ENCODE data around the gene BLCAP. TPM values are rescaled to one million over a fixed set of nuclear protein-coding genes. Genes with fewer than 3 reads are reported as not detected.

BLCAP gene
- total and polyA plus RNA-seq, 2 experiments from 2014 or later, result 65.8 to 71.9 TPM

- no peaks in the 10 kb centered on the region for H3K9me2 ChIP-seq (replicated peaks; ENCODE audit: insufficient read depth)
- H4K20me1 ChIP-seq (ENCODE audit: insufficient read depth, poor library complexity, severe bottlenecking), result peaks cover 35% of the 10 kb centered on the region
- WGBS (ENCODE audit: low lambda C conversion rate, missing lambda C conversion rate), result 52% methylated on average over 5 of the region's 5 CpGs
- no peaks in the 10 kb centered on the region for H3K9me3 ChIP-seq (ENCODE audit: low read depth)
- H3K79me2 ChIP-seq, result peaks cover 71% of the 10 kb centered on the region
- no peaks in the 10 kb centered on the region for H3K36me3 ChIP-seq (replicated peaks; ENCODE audit: insufficient read depth, low read depth)
- H3K4me2 ChIP-seq, result peak overlapping the region; percentile 83
- no peak overlapping the region for H2AFZ ChIP-seq
- H3K4me1 ChIP-seq (ENCODE audit: insufficient read depth), result peaks cover 30% of the 10 kb centered on the region
- DNase-seq (ENCODE audit: low spot score), result no peak
- H3K27ac ChIP-seq, result peak overlapping the region; percentile 89
- no peaks in the 10 kb centered on the region for H3K27me3 ChIP-seq
- no peak for TF ChIP-seq EZH2 (IDR thresholded peaks at IDR 0.05; ENCODE audit: borderline replicate concordance)
- no peak for TF ChIP-seq EZH2phosphoT487 (IDR thresholded peaks at IDR 0.05; ENCODE audit: low read depth, severe bottlenecking, unreplicated experiment)
- no peak for TF ChIP-seq CTCF (IDR thresholded peaks at IDR 0.05; ENCODE audit: poor library complexity)
- peak overlapping the region; percentile 55 for H3K4me3 ChIP-seq
Measured at GRCh38 chr20:37525810-37526209, 1.9 kb downstream of the BLCAP start.

GRCh38 chr20:37524859-37525708 is 2.6 kb downstream of the BLCAP start:
- Histone ChIP-seq H3K4me1 (ENCODE audit: insufficient read depth) (peaks cover 30% of the 10 kb centered on the region), H3K4me2 (peak overlapping the region; percentile 83), H3K36me3 (replicated peaks; ENCODE audit: insufficient read depth, low read depth) (no peaks in the 10 kb centered on the region), H3K79me2 (peaks cover 78% of the 10 kb centered on the region), H3K27ac (peak overlapping the region; percentile 89), H3K27me3 (no peaks in the 10 kb centered on the region), H3K4me3 (no peak overlapping the region), H3K9me2 (replicated peaks; ENCODE audit: insufficient read depth) (no peaks in the 10 kb centered on the region), H4K20me1 (ENCODE audit: insufficient read depth, poor library complexity, severe bottlenecking) (peaks cover 42% of the 10 kb centered on the region), H3K9me3 (ENCODE audit: low read depth) (no peaks in the 10 kb centered on the region), H2AFZ (no peak overlapping the region)
- DNase-seq (ENCODE audit: low spot score), result peak; percentile 43
- TF ChIP-seq EZH2phosphoT487 (IDR thresholded peaks at IDR 0.05; ENCODE audit: low read depth, severe bottlenecking, unreplicated experiment) (no peak), CTCF (IDR thresholded peaks at IDR 0.05; ENCODE audit: poor library complexity) (no peak), EZH2 (IDR thresholded peaks at IDR 0.05; ENCODE audit: borderline replicate concordance) (no peak)
- 73% methylated on average over 6 of the region's 6 CpGs for WGBS (ENCODE audit: low lambda C conversion rate, missing lambda C conversion rate)

- H3K27me3 ChIP-seq, result no peaks in the 10 kb centered on the region
- H3K27ac ChIP-seq, result peak overlapping the region; percentile 89
- no peak overlapping the region for H2AFZ ChIP-seq
- DNase-seq (ENCODE audit: low spot score), result peak; percentile 80
- no peak for TF ChIP-seq EZH2phosphoT487 (IDR thresholded peaks at IDR 0.05; ENCODE audit: low read depth, severe bottlenecking, unreplicated experiment)
- no peak for TF ChIP-seq EZH2 (IDR thresholded peaks at IDR 0.05; ENCODE audit: borderline replicate concordance)
- TF ChIP-seq CTCF (IDR thresholded peaks at IDR 0.05; ENCODE audit: poor library complexity), result no peak
- peaks cover 88% of the 10 kb centered on the region for H3K79me2 ChIP-seq
- peaks cover 52% of the 10 kb centered on the region for H4K20me1 ChIP-seq (ENCODE audit: insufficient read depth, poor library complexity, severe bottlenecking)
- H3K4me3 ChIP-seq, result no peak overlapping the region
- H3K9me2 ChIP-seq (replicated peaks; ENCODE audit: insufficient read depth), result no peaks in the 10 kb centered on the region
- H3K36me3 ChIP-seq (replicated peaks; ENCODE audit: insufficient read depth, low read depth), result no peaks in the 10 kb centered on the region
- H3K9me3 ChIP-seq (ENCODE audit: low read depth), result no peaks in the 10 kb centered on the region
- H3K4me2 ChIP-seq, result peak overlapping the region; percentile 83
- 68% methylated on average over 10 of the region's 10 CpGs for WGBS (ENCODE audit: low lambda C conversion rate, missing lambda C conversion rate)
- peaks cover 39% of the 10 kb centered on the region for H3K4me1 ChIP-seq (ENCODE audit: insufficient read depth)
Measured at GRCh38 chr20:37523911-37524700, 3.6 kb downstream of the BLCAP start.

All from hepatocyte (in vitro differentiated cells).